SK-N-DZ (cell line): ENCODE results near the gene CHN1.
A peak's percentile ranks its signal among the peaks of the same experiment; 100 is the strongest.

ENCODE experiments used
- DNase-seq: peaks from one replicate; pipeline ENCODE4 v3.0.0-alpha.2; 2015; ENCODE audit warnings: low spot score

The CHN1 gene

GRCh38 chr2:174771631-174772471, 233.3 kb downstream of the CHN1 start:
- peak; percentile 94 for DNase-seq

DNA sequence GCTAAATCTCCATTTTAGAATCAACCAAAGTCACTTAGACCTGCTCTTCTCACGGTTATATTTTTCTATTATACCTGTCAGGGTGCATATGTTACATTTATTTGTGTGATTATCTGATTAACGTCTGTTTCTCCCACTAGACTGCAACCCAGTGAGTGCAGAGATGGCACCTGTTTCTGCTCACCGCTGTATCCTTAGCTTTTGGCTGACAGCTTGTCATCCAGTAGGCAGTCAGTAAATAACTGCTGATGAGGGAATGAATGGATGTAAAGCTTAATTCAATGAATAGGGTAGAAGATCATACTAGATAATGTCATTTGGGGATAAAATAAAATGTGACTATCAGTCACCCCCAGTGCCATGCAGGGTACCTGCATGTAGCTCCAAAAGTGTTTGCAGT, 234.0 kb downstream of the CHN1 start:
- peak; percentile 97 for DNase-seq

GRCh38 chr2:174768557-174768956, 236.6 kb downstream of the CHN1 start:
- DNase-seq, result peak; percentile 77

- DNase-seq, result no peak
Measured at GRCh38 chr2:174766271-174766670, 238.9 kb downstream of the CHN1 start.

- no peak for DNase-seq
Measured at GRCh38 chr2:174765576-174765975, 239.6 kb downstream of the CHN1 start.

- no peak for DNase-seq
Measured at GRCh38 chr2:174764280-174765255, 240.6 kb downstream of the CHN1 start, which contains the start of gene CHRNA1. CHRNA1 (minus strand) TSS chr2:174764472; CDS start chr2:174764394, 78 bp downstream.

GRCh38 chr2:174763780-174764179, 241.4 kb downstream of the CHN1 start:
- no peak for DNase-seq

DNA sequence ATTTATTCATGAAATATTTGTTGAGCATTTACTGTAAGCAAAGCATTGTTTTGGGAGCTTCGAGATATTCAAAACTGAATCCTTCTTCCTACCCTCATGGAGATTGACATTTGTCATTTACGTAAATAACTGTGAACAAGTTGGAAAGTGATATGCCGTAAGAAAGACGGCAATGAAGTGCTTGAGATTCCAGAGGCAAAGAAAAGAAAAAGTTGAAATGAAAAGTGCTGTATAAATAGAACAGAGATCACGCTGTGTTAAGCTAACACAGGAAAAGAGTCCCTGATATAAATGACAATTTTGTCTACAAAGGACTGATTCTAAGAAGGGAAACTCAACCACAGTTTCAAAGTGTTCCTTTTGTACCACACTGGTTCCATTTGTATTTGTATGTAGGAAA, 242.7 kb downstream of the CHN1 start:
- DNase-seq, result no peak

DNA sequence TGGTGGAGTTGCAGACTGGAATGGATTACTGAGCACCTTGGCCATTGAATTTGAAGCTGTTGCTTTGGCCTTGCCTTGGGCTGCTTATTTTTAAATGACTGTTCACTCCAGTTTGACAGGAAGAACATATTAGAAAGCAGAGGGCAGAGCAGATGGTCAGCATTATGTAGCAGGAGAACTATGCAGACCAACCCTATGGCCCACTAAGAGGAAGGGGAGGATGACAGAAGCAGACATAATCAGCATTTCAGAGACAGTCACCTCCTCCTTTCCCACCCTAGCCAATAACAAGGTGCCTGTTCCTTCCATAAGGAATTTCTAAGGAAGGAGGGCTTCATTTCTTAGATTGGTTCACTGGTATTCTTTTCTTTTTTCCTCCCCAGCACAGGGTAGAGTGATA, 243.3 kb downstream of the CHN1 start:
- DNase-seq, result no peak

GRCh38 chr2:174760845-174761473, 244.2 kb downstream of the CHN1 start:
- DNase-seq, result no peak

DNA sequence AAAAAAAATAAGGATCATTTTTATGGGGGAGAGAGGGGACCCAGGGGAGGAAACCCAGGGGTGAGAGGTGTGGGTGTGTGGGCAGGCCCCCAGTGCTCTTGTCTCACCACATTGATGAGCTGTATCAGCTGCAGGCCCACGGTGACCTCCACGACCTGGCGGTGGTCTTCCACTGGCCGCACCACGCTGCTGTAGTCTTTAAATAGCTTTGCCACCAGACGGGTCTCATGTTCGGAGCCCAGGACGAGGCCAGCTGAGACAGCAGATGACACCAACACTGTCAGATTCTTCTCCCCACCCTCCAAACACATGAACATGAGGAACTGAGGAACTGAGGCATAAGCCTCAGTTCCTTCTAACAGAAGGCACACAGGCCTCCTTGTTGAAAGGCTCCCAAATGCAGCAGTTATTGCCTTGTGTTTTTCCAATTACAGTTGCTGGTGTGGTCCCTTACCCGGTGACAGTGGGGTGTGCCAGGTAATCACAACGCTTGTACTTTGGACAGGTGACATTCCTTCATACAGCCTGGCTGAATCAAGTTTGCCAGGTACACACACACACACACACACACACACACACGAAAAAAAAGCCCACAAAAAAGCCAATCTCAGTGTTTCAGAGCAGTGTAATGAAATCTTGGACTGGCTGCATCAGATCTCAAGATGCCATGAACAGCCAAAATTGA, 245.7 kb downstream of the CHN1 start:
- no peak for DNase-seq

GRCh38 chr2:174756743-174757142, 248.4 kb downstream of the CHN1 start:
- no peak for DNase-seq

- DNase-seq, result no peak
Measured at GRCh38 chr2:174753038-174753633, 252.0 kb downstream of the CHN1 start.

DNA sequence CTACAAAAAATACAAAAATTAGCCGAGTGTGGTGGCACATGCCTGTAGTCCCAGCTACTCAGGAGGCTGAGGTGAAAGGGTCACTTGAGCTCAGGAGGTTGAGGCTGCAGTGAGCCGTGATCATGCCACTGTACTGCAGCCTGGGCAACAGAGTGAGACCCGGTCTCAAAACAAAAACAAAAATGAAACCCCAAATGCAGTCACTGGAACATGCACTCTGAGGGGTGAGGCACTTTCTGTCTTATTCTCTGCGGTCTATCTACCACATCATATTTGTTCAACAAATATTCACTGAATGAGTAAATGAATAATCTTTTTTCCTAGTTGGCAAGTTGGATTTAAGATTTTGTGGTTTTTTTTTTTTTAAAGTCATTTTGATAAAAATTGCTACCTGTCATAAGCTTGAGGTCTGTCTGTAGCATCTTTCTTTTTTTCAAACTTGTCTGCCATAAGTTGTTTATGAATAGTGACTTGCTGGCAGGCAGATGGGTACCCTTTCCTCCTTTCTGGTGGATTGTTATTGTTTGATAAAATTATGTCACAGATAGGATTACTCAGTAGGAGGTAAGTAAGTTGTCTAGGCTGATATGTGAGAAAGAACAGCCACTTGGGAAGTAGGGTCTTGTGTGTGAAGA, 252.7 kb downstream of the CHN1 start:
- no peak for DNase-seq

GRCh38 chr2:174750923-174751441, 254.2 kb downstream of the CHN1 start:
- DNase-seq, result no peak

DNA sequence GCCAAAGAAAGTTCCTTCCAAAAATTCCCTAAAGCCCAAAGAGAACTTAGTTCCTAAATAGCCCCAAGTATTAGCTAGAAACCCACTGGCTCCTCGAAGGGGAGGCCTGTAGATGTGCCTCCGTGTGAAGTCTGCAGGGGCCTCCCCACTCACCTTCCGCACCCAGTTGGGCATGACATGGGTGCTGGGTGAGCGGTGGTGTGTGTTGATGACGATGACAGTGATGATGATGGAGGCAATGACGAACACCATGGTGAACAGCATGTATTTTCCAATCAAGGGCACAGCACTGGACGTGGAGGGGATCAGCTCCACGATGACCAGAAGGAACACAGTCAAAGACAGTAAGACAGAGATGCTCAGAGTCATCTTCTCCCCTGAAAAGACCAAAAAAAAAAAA, 255.4 kb downstream of the CHN1 start:
- no peak for DNase-seq

GRCh38 chr2:174748948-174749347, 256.2 kb downstream of the CHN1 start:
- peak; percentile 73 for DNase-seq
